ENCODE measurements around the gene SRXN1. TPM values are rescaled to one million over a fixed set of nuclear protein-coding genes. Genes with fewer than 3 reads are reported as not detected.
A peak's percentile ranks its signal among the peaks of the same experiment; 100 is the strongest.

Gene SRXN1
- polyA plus RNA-seq, 3 donors: 12.0 to 14.0 (median 12.8) TPM

GRCh38 chr20:621125-621756, 31.8 kb downstream of the SRXN1 start:
- DNase-seq (ENCODE audit: extremely low read depth in 1 of 11, low read depth in 9 of 11, low spot score in 4 of 11): no peak

- no peak for DNase-seq (ENCODE audit: extremely low read depth in 1 of 11, low read depth in 9 of 11, low spot score in 4 of 11)
Measured at GRCh38 chr20:620246-620645, 32.8 kb downstream of the SRXN1 start.

- no peak for DNase-seq (ENCODE audit: extremely low read depth in 1 of 11, low read depth in 9 of 11, low spot score in 4 of 11)
Measured at GRCh38 chr20:618980-619379, 34.0 kb downstream of the SRXN1 start.

DNA sequence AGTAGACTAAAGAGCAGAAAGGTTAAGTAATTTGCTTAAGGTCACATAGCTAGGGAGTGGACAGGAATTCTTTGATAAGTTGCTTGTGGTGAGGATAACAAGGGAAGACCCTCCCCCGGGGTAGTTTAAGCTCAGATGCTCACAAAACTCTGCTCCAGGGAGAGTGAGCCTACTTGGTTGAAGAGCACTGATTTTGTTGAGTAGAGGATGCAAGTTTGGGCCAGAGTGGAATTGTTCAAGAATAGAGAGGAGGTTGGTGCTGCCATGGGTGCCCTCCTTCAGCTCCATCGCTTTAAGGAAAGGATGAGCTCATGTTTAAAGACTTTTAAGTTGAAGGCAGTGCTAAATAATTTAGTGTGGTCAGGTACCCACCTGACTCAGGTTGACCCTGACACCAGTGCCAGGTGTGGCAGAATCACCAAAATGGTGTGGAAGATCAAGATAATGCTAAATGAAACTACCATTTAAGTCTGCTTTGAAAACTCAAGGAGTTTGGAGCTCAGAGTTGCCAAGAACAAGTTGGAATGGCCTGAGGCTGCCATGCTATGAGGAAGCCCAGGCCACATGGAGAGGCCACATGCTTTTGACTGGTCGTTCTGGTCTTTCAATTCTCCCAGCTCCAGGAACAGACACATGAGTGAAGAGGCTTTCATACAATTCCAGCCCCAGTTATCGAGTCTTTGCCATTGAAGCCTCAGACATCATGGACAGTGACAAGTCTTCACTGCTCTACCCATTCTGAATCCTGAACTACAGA, 34.9 kb downstream of the SRXN1 start:
- DNase-seq (ENCODE audit: extremely low read depth in 1 of 11, low read depth in 9 of 11, low spot score in 4 of 11): no peak

GRCh38 chr20:615514-615913, 37.5 kb downstream of the SRXN1 start:
- no peak for DNase-seq (ENCODE audit: extremely low read depth in 1 of 11, low read depth in 9 of 11, low spot score in 4 of 11)

- DNase-seq (ENCODE audit: extremely low read depth in 1 of 11, low read depth in 9 of 11, low spot score in 4 of 11): peak in 8 of 11 donors; percentile 29 to 69 (median 60)
Measured at GRCh38 chr20:611843-612185, 41.2 kb downstream of the SRXN1 start.

DNA sequence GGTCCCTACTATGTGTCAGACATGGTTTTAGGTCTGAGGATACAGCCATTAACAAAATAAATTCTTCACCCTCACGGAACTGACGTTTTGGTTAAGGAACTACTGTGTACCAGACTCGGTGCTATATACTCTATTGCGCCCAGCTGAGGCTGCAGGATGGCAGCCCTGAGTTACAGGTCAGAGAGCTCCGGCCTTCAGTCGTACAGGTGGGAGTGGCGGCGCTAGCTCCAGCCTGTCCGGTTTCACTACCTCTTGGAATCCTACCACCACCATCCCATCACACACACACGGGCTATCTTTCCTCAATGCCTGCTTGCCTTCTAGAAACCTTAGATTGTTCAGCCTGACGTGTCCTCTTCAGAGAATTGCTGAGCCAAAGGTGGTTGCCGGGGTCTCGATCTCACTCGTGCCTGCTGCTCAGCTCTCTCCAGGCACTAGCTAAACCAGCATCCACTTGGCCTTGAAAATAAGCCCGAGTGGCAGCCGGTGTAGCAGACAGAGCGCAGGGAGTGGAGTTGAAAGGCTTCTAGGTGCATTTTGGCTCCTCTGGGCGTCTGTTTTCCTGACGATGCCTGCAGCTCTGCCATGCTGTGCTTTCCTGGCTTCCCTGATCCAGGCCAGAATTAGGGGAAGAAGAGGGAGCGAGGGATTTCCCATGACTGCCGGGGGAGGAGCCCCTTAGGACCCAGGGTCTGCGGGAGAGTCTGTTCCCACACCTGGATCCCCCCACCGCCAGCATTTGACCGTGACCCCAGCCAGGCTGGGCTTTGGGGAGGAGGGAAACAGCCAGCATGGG, 41.8 kb downstream of the SRXN1 start:
- no peak for DNase-seq (ENCODE audit: extremely low read depth in 1 of 11, low read depth in 9 of 11, low spot score in 4 of 11)

GRCh38 chr20:610130-611046, 42.6 kb downstream of the SRXN1 start, which contains the start of gene TCF15:
TSS of gene TCF15 (minus strand) at chr20:610309. CDS start at chr20:610237, 72 bp downstream.
- DNase-seq (ENCODE audit: extremely low read depth in 1 of 11, low read depth in 9 of 11, low spot score in 4 of 11): peak in 8 of 11 donors; percentile 33 to 62 (median 56)

DNA sequence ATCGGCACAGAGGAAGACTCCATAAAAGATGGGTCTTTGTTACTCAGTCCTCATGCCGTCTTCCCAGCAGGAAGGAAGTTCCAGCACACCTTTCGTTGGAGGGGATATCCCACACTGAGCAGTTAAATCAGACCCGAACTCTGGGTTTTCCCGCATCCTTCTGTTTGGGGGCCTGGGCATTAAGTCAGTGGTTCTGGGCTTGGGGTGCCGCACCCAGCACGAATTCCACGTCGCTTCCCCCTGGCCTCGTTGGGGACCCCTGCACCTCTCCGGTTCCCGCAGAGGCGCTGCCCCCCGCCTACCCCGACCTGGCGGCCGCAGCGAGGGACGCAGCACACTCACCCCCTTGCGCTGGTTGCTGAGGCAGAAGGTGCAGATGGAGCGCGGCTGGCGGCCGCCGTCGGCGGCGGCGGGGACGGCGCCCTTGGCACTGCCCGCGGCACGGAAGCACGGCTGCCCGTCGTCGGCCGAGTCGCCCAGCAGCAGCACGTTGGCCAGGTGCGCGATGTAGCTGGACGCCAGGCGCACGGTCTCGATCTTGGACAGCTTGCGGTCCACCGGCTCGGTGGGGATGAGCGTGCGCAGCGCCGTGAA, 43.5 kb downstream of the SRXN1 start:
- no peak for DNase-seq (ENCODE audit: extremely low read depth in 1 of 11, low read depth in 9 of 11, low spot score in 4 of 11)

DNA sequence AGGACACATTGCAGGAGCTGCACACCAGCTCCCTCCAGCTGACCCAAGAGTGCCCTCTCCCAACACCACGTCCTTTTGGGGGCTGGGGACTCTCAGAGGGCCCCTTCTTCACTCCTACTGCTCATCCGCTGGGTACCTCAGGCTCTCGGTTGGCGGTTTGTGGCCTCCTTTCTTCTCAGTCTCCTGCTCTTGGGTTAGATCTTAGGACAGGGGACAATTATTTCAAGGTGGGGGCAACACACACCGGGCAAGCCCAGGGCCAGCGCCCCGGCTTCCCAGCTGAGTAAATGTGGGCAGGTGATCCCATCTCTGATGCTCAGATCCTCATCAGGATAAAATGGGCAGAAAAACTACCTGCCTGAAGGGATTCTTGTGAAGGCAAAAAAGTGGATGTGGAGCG, 44.0 kb downstream of the SRXN1 start:
- DNase-seq (ENCODE audit: extremely low read depth in 1 of 11, low read depth in 9 of 11, low spot score in 4 of 11): no peak

GRCh38 chr20:607476-607875, 45.5 kb downstream of the SRXN1 start:
- no peak for DNase-seq (ENCODE audit: extremely low read depth in 1 of 11, low read depth in 9 of 11, low spot score in 4 of 11)

DNA sequence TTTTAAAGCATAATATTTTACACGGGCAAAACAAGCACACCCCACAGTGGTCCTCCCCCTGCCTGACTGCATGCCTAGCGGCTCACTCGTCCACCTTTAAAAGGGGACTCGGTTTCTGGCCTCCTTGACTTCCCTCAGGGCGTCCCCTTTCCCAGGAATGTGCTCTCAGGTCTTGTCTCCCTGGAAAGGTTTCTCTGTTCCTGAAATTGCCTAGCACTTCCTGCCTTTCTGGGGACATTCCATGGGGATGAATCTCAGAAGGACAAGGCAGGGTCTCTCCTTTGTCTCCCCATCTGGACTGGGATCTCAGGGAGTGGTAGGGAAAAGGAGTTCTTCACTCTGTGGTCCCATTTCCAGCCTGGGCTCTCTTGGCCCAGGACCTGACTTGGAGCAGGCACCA, 47.8 kb downstream of the SRXN1 start:
- DNase-seq (ENCODE audit: extremely low read depth in 1 of 11, low read depth in 9 of 11, low spot score in 4 of 11): no peak

GRCh38 chr20:603116-603640, 49.8 kb downstream of the SRXN1 start:
- no peak for DNase-seq (ENCODE audit: extremely low read depth in 1 of 11, low read depth in 9 of 11, low spot score in 4 of 11)

DNA sequence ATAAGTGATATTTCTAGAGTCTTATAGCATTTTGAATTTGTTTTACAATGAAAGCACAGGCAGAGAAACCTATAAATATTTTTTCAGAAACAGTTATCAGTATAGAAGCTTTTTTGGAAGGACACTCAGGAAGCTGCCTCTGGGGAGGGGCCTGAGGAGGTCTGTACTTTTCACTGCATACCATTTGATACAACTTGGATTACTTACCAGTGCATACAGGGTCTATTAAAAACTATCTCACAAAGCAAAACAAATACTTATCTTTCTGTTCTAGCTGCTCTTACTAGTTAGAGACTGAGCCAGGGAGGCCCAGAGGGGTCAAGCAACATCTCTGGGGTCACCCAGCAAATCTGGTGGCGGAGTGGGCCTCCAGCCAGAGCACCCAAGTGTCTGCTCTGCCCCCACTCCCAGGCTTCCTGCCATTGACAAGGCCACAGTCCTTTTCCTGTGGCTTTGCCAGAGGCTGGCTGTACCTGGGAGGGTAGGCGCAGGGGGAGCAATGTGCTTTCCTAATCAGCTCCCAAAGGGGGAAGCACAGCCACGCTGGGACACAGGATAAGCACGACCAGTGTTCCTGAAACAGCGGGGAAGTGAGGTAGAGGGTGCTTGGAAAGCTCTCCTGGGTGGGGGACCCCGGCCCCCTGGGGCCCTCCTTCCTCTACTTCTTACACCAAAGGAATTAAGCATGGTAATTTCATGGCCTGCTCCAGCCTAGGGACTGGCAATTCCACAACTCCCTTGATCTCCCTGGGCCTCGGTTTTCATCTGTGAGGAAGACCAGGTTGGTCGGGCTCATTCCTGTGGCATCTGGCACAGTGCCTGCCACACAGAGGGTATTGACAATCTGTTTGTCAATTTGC, 50.7 kb downstream of the SRXN1 start:
- no peak for DNase-seq (ENCODE audit: extremely low read depth in 1 of 11, low read depth in 9 of 11, low spot score in 4 of 11)

GRCh38 chr20:600736-601135, 52.3 kb downstream of the SRXN1 start:
- no peak for DNase-seq (ENCODE audit: extremely low read depth in 1 of 11, low read depth in 9 of 11, low spot score in 4 of 11)

DNA sequence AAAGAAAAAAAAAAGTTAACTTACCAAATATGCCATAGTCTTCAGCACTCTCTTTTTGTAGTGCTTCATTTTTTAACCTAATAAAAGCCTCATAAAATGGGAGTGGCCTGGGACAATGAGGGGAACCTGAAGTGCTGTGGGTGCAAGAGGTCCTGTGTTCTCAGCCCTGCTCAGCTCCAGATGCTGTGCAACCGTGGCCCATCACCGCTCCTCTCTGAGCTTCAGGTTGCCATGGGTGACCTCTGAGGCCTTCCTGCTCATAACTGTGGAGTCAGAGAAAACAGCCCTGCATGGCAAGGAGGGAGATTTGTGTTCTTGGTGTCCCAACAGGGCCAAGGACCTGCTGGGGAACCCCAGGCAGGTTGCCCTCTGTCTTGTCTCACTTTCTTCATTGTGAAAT, 52.9 kb downstream of the SRXN1 start:
- DNase-seq (ENCODE audit: extremely low read depth in 1 of 11, low read depth in 9 of 11, low spot score in 4 of 11): no peak

- DNase-seq (ENCODE audit: extremely low read depth in 1 of 11, low read depth in 9 of 11, low spot score in 4 of 11): no peak
Measured at GRCh38 chr20:598133-598850, 54.7 kb downstream of the SRXN1 start.

All from renal cortex interstitium (tissue), 11 donors.